AG09319 (cell line): ENCODE data around the gene NRL.

Source experiments
- DNase-seq: peaks from one replicate; pipeline ENCODE4 v3.0.0-alpha.2; 2010; ENCODE audit warnings: low read depth; ENCODE audit errors: extremely low read depth
- CTCF ChIP-seq: IDR thresholded peaks from 2 replicates; pipeline ENCODE4 v1.5.1; 2011; ENCODE audit warnings: low read depth, mild to moderate bottlenecking, inconsistent platforms, low read length, moderate library complexity

Gene NRL

GRCh38 chr14:24143511-24143910, 28.8 kb upstream of the NRL start:
- DNase-seq = no peak
- TF ChIP-seq CTCF = no peak

- peak; percentile 33 for TF ChIP-seq CTCF
- DNase-seq = peak; percentile 96
Observed at GRCh38 chr14:24141097-24141880, 26.5 kb upstream of the NRL start, which contains the start of gene EMC9. EMC9 (minus strand) TSS chr14:24141591; CDS start chr14:24141304, 287 bp downstream.

GRCh38 chr14:24139272-24139934, 24.7 kb upstream of the NRL start:
- DNase-seq = no peak
- TF ChIP-seq CTCF = no peak

- no peak for DNase-seq
- no peak for TF ChIP-seq CTCF
Observed at GRCh38 chr14:24138396-24139271, 23.9 kb upstream of the NRL start.

- TF ChIP-seq CTCF = no peak
- DNase-seq = no peak
Observed at GRCh38 chr14:24137529-24138395, 23.0 kb upstream of the NRL start.

- no peak for TF ChIP-seq CTCF
- no peak for DNase-seq
Observed at GRCh38 chr14:24136684-24137528, 22.2 kb upstream of the NRL start.
